PC-9 (cell line): ENCODE data around the gene RORB. TPM values are rescaled to one million over a fixed set of nuclear protein-coding genes. Genes with fewer than 3 reads are reported as not detected.
A peak's percentile ranks its signal among the peaks of the same experiment; 100 is the strongest.

Experiments used
- BruUV-seq: library from RNA; stranded (reverse); fragments of 400-500 nt; replicated peaks from 2 replicates; lab custom pipeline; 2021; lab: Mats Ljungman, UMichigan
- CTCF ChIA-PET: fragments of 300-600 bp; sonication (Branson Sonifier 250); formaldehyde crosslinking; loops from one replicate; lab custom pipeline; 2022; ENCODE audit warnings: antibody characterized with exemption; lab: Charles Lee
- POLR2A ChIA-PET: fragments of 300-600 bp; sonication (Branson Sonifier 250); formaldehyde crosslinking; loops from one replicate; lab custom pipeline; 2022; ENCODE audit warnings: antibody characterized with exemption; ENCODE audit not compliant: unreplicated experiment; lab: Charles Lee
- DNase-seq, 2 experiments: peaks; one replicate each; pipeline versions ENCODE4 v3.0.0 to v3.0.0-alpha.2; 2015 to 2022; ENCODE audit warnings: mixed read lengths in 1 of 2
- H2AFZ ChIP-seq: fragments of 200-600 bp; sonication (generic); 2 replicates; pipeline ENCODE4 v1.8.1; 2017; ENCODE audit warnings: antibody characterized with exemption
- H3F3A ChIP-seq: fragments of 200-600 bp; sonication (generic); 2 replicates; pipeline ENCODE4 v1.8.1; 2017; ENCODE audit warnings: antibody characterized with exemption, mild to moderate bottlenecking, low read depth; ENCODE audit not compliant: insufficient read depth
- H3K27ac ChIP-seq: fragments of 200-600 bp; sonication (generic); 2 replicates; pipeline ENCODE4 v1.6.1; 2016; ENCODE audit warnings: mixed run types
- H3K27me3 ChIP-seq: fragments of 200-600 bp; sonication (generic); 2 replicates; pipeline ENCODE4 v1.6.1; 2016; ENCODE audit warnings: low read depth, mixed run types; ENCODE audit not compliant: insufficient read depth
- H3K36me3 ChIP-seq: fragments of 200-600 bp; sonication (generic); 2 replicates; pipeline ENCODE4 v1.6.1; 2016; ENCODE audit warnings: low read depth, mixed run types
- H3K4me1 ChIP-seq: fragments of 200-600 bp; sonication (generic); replicated peaks from 2 replicates; pipeline ENCODE4 v1.6.1; 2016; ENCODE audit warnings: mixed run types; ENCODE audit not compliant: insufficient read depth
- H3K4me2 ChIP-seq: fragments of 200-600 bp; sonication (generic); 2 replicates; pipeline ENCODE4 v1.6.1; 2017; ENCODE audit warnings: mixed run types
- H3K4me3 ChIP-seq: fragments of 200-600 bp; sonication (generic); 2 replicates; pipeline ENCODE4 v1.6.1; 2016; ENCODE audit warnings: mixed run types
- H3K79me2 ChIP-seq: fragments of 200-600 bp; sonication (generic); 2 replicates; pipeline ENCODE4 v1.6.1; 2017; ENCODE audit warnings: low read depth, mixed run types
- H3K9me2 ChIP-seq: fragments of 200-600 bp; sonication (generic); 2 replicates; pipeline ENCODE4 v1.8.1; 2017; ENCODE audit warnings: mild to moderate bottlenecking; ENCODE audit not compliant: insufficient read depth
- H3K9me3 ChIP-seq: fragments of 200-600 bp; sonication (generic); 2 replicates; pipeline ENCODE4 v1.8.1; 2016; ENCODE audit warnings: low read depth; ENCODE audit not compliant: insufficient read depth
- H4K20me1 ChIP-seq: fragments of 200-600 bp; sonication (generic); 2 replicates; pipeline ENCODE4 v1.8.1; 2017; ENCODE audit not compliant: insufficient read depth
- CTCF ChIP-seq: fragments of 200-600 bp; sonication (generic); conservative IDR thresholded peaks from 2 replicates; pipeline ENCODE4 v1.6.1; 2017; ENCODE audit warnings: mixed run types, antibody characterized with exemption, mild to moderate bottlenecking, moderate library complexity
- EZH2 ChIP-seq: fragments of 200-600 bp; sonication (generic); IDR thresholded peaks from 2 replicates; pipeline ENCODE4 v1.8.0; 2017; ENCODE audit warnings: antibody characterized with exemption, low read depth
- intact Hi-C: fragments of 100-400 bp; cut with micrococcal nuclease; formaldehyde crosslinking; loops from one replicate; pipeline ENCODE4 v1.10.0; 2022; ENCODE audit not compliant: unreplicated experiment
- total RNA-seq: library from RNA; stranded (reverse); gene quantifications from 2 replicates; pipeline ENCODE4 v1.2.3, GENCODE V29; 2021

The RORB gene
- total RNA-seq, 1 experiment from 2014 or later: 0.07 TPM

- Histone ChIP-seq H4K20me1 (no peaks in the 10 kb centered on the region), H3K9me2 (no peaks in the 10 kb centered on the region), H3K27ac (no peak overlapping the region), H2AFZ (peak overlapping the region; percentile 31; the same call in 1 of the 2 replicates), H3K79me2 (no peaks in the 10 kb centered on the region), H3K4me1 (no peaks in the 10 kb centered on the region), H3K36me3 (no peaks in the 10 kb centered on the region), H3K4me2 (no peak overlapping the region), H3K9me3 (no peaks in the 10 kb centered on the region), H3K27me3 (no peaks in the 10 kb centered on the region), H3K4me3 (no peak overlapping the region), H3F3A (no peaks in the 10 kb centered on the region)
- ChIA-PET CTCF (no interaction called here), POLR2A (no interaction called here)
- TF ChIP-seq CTCF: no peak
- TF ChIP-seq EZH2: no peak
- DNase-seq: no peak
- intact Hi-C loops: loop anchor here (10.0 kb wide), 1 partner anchor 199 kb away; no protein-coding TSS in a partner anchor
- no TSS peak for BruUV-seq
Observed at GRCh38 chr9:74573640-74574191, 76.6 kb downstream of the RORB start.

DNA sequence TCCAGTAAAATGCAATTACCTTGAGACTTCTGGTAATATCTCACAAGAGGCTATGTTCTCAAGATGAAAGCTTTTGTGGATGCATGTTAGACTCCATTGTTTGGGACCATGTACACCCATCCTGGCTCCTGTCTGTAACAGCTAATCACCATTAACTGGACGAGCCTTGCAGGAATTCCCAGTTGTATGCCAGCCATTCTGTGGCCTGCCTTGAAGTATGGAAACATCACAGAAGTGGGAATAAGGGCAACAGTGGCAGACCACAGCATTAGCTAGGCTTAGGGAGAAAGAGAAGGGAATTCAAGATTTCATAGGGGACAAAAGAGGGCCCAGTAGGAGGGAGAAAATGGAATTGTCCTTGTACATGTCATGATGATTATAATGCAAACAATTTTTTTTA is 79.0 kb downstream of the RORB start:
- intact Hi-C loops: loop anchor here (10.0 kb wide), 1 partner anchor 201 kb away; no protein-coding TSS in a partner anchor
- Histone ChIP-seq H3K4me2 (no peak overlapping the region), H3K9me2 (no peaks in the 10 kb centered on the region), H3F3A (no peaks in the 10 kb centered on the region), H3K4me3 (no peak overlapping the region), H3K36me3 (no peaks in the 10 kb centered on the region), H3K27ac (no peak overlapping the region), H3K9me3 (no peaks in the 10 kb centered on the region), H4K20me1 (no peaks in the 10 kb centered on the region), H3K79me2 (no peaks in the 10 kb centered on the region), H2AFZ (no peak overlapping the region), H3K4me1 (no peaks in the 10 kb centered on the region), H3K27me3 (no peaks in the 10 kb centered on the region)
- no peak for DNase-seq
- ChIA-PET CTCF (interaction anchor here (0.6 kb wide), 2 partner anchors 253 to 893 kb away, joined by 3 to 5 read pairs; no protein-coding TSS in a partner anchor), POLR2A (no interaction called here)
- no TSS peak for BruUV-seq
- TF ChIP-seq CTCF: no peak
- TF ChIP-seq EZH2: no peak

GRCh38 chr9:74577956-74578355 is 80.8 kb downstream of the RORB start:
- no peak overlapping the region for H3K27ac ChIP-seq
- no peak for DNase-seq
- H4K20me1 ChIP-seq: no peaks in the 10 kb centered on the region
- TF ChIP-seq CTCF (no peak; the same call in 1 of the 2 replicates), EZH2 (no peak)
- H3K79me2 ChIP-seq: no peaks in the 10 kb centered on the region
- H3K9me2 ChIP-seq: no peaks in the 10 kb centered on the region
- no peaks in the 10 kb centered on the region for H3K4me1 ChIP-seq
- H3F3A ChIP-seq: no peaks in the 10 kb centered on the region
- H3K27me3 ChIP-seq: no peaks in the 10 kb centered on the region
- POLR2A ChIA-PET: no interaction called here
- no peak overlapping the region for H3K4me2 ChIP-seq
- H3K36me3 ChIP-seq: no peaks in the 10 kb centered on the region
- H2AFZ ChIP-seq: no peak overlapping the region
- no TSS peak for BruUV-seq
- intact Hi-C loops: loop anchor here (10.0 kb wide), 1 partner anchor 203 kb away; no protein-coding TSS in a partner anchor
- H3K9me3 ChIP-seq: no peaks in the 10 kb centered on the region
- CTCF ChIA-PET: no interaction called here
- H3K4me3 ChIP-seq: no peak overlapping the region
